HepG2 (cell line): ENCODE measurements around the gene ACTR1A. TPM values are rescaled to one million over a fixed set of nuclear protein-coding genes. Genes with fewer than 3 reads are reported as not detected.

Source experiments
- ATAC-seq: fragments of 200-7000 bp; cut with Tn5 transposase; 3 replicates; pipeline ENCODE4 v1.9.1; 2020; ENCODE audit warnings: mild to moderate bottlenecking, moderate library complexity
- Bru-seq: library from RNA; stranded (reverse); fragments of 400-500 nt; gene quantifications from one replicate; lab custom pipeline; 2021; lab: Mats Ljungman, UMichigan
- BruChase-seq, 2 experiments: library from RNA; stranded (reverse); fragments of 400-500 nt; gene quantifications; one replicate each; lab custom pipeline; 2021; lab: Mats Ljungman, UMichigan
- BruUV-seq: library from RNA; stranded (reverse); fragments of 400-500 nt; replicated peaks from 2 replicates; lab custom pipeline; 2021; lab: Mats Ljungman, UMichigan
- CTCF ChIA-PET: fragments of 300-600 bp; formaldehyde crosslinking; extraction: SDS; loops from one replicate; lab custom pipeline; 2021; ENCODE audit warnings: low total read pairs, inconsistent platforms, low intra/inter-chr PET ratio; lab: Yijun Ruan, JAX
- POLR2A ChIA-PET: fragments of 350-600 bp; sonication (Branson Sonifier 250); formaldehyde crosslinking; loops from one replicate; lab custom pipeline; 2020; ENCODE audit warnings: antibody characterized with exemption, inconsistent platforms; lab: Yijun Ruan, JAX
- DNase-seq: peaks from one replicate; pipeline ENCODE4 v3.0.0-alpha.2; 2015; ENCODE audit warnings: low spot score
- FAIRE-seq: peaks from 3 replicates; lab custom pipeline; 2011; peaks lifted over from hg19 to GRCh38; lab: Jason Lieb, UNC
- H2AFZ ChIP-seq: one replicate; pipeline ENCODE4 v1.6.1; 2011; ENCODE audit warnings: low read length, inconsistent platforms
- H3K27ac ChIP-seq: fragments of 300-600 bp; 3 replicates; pipeline ENCODE4 v1.8.0; 2011; ENCODE audit warnings: mixed run types, mild to moderate bottlenecking, mixed read lengths, low read length, inconsistent platforms; ENCODE audit not compliant: insufficient read depth; ENCODE audit errors: extremely low read length
- H3K27me3 ChIP-seq, 2 experiments: fragments of 200-600 bp in 1 of 2; 2 replicates in 1 of 2; 3 replicates in 1 of 2; pipeline versions ENCODE4 v1.6.0 to v1.8.0; 2011; ENCODE audit warnings: low read length in 2 of 2, mild to moderate bottlenecking in 2 of 2, moderate library complexity in 2 of 2, inconsistent platforms in 1 of 2; ENCODE audit not compliant: insufficient read depth in 2 of 2, control insufficient read depth in 1 of 2
- H3K36me3 ChIP-seq, 2 experiments: fragments of 200-600 bp in 1 of 2; replicated peaks in 1 of 2; 2 replicates in 1 of 2; 3 replicates in 1 of 2; pipeline versions ENCODE4 v1.5.1 to v1.8.0; 2011; ENCODE audit warnings: low read length in 2 of 2, inconsistent platforms in 1 of 2; ENCODE audit not compliant: insufficient read depth in 2 of 2, control insufficient read depth in 1 of 2
- H3K4me1 ChIP-seq: 2 replicates; pipeline ENCODE4 v1.5.1; 2012; ENCODE audit warnings: low read length, inconsistent platforms; ENCODE audit not compliant: insufficient read depth
- H3K4me2 ChIP-seq: 2 replicates; pipeline ENCODE4 v1.6.0; 2011; ENCODE audit warnings: low read depth, low read length, inconsistent platforms
- H3K4me3 ChIP-seq, 3 experiments: fragments of 200-600 bp in 1 of 3; sonication (generic), shearing (Covaris generic) in 1 of 3; replicated peaks in 1 of 3; 2 replicates each; pipeline ENCODE4 v1.5.1; 2011 to 2016; ENCODE audit warnings: low read length in 3 of 3, inconsistent platforms in 2 of 3, low read depth in 2 of 3, mild to moderate bottlenecking in 2 of 3, control low read depth in 1 of 3, mixed read lengths in 1 of 3; ENCODE audit not compliant: insufficient read depth in 1 of 3
- H3K79me2 ChIP-seq: one replicate; pipeline ENCODE4 v1.6.1; 2011; ENCODE audit warnings: low read length, inconsistent platforms; ENCODE audit not compliant: insufficient read depth
- H3K9ac ChIP-seq: 2 replicates; pipeline ENCODE4 v1.6.0; 2011; ENCODE audit warnings: mild to moderate bottlenecking, low read depth, low read length, inconsistent platforms; ENCODE audit not compliant: insufficient read depth
- H3K9me3 ChIP-seq: 2 replicates; pipeline ENCODE4 v1.5.1; 2012; ENCODE audit warnings: mild to moderate bottlenecking, low read length
- H4K20me1 ChIP-seq: 2 replicates; pipeline ENCODE4 v1.6.0; 2011; ENCODE audit warnings: inconsistent platforms, mild to moderate bottlenecking, low read length, moderate library complexity; ENCODE audit not compliant: insufficient read depth
- ATF4 ChIP-seq, 2 experiments: fragments of 450-650 bp in 1 of 2; sonication (generic) in 1 of 2; formaldehyde crosslinking; IDR thresholded peaks; 2 replicates each; pipeline versions ENCODE4 v1.5.0 to v1.8.0; 2020 to 2022; ENCODE audit warnings: mild to moderate bottlenecking in 1 of 2, missing genetic modification reagents in 1 of 2
- CBX1 ChIP-seq: IDR thresholded peaks from one replicate; pipeline ENCODE4 v1.6.1; 2016; ENCODE audit warnings: antibody characterized with exemption, low read depth
- CERS6 ChIP-seq: sonication (generic); formaldehyde crosslinking; IDR thresholded peaks from 2 replicates; pipeline ENCODE4 v1.5.0; 2020; ENCODE audit warnings: missing genetic modification reagents
- FOXK2 ChIP-seq: fragments of 450-650 bp; IDR thresholded peaks from 2 replicates; pipeline ENCODE4 v1.6.1; 2016
- IKZF4 ChIP-seq: sonication (generic); formaldehyde crosslinking; IDR thresholded peaks from 2 replicates; pipeline ENCODE4 v1.5.1; 2020; ENCODE audit warnings: borderline replicate concordance, mild to moderate bottlenecking, low read depth, missing genetic modification reagents; ENCODE audit errors: not compliant biosample characterization
- SIN3A ChIP-seq: IDR thresholded peaks from 2 replicates; pipeline ENCODE4 v1.6.1; 2011; ENCODE audit warnings: low read depth, mild to moderate bottlenecking, control low read depth, low read length, borderline replicate concordance
- SNAPC2 ChIP-seq: sonication (generic); formaldehyde crosslinking; IDR thresholded peaks from 2 replicates; pipeline ENCODE4 v1.8.1; 2022; ENCODE audit warnings: mild to moderate bottlenecking, missing genetic modification reagents
- ZFYVE20 ChIP-seq: sonication (generic); formaldehyde crosslinking; IDR thresholded peaks from 2 replicates; pipeline ENCODE4 v1.8.0; 2023; ENCODE audit warnings: low read depth, mild to moderate bottlenecking, moderate library complexity, missing genetic modification reagents, borderline replicate concordance
- ZIK1 ChIP-seq: sonication (generic); formaldehyde crosslinking; IDR thresholded peaks from 2 replicates; pipeline ENCODE4 v1.5.0; 2020; ENCODE audit warnings: mild to moderate bottlenecking, low read depth, missing genetic modification reagents, borderline replicate concordance
- ZNF484 ChIP-seq: sonication (generic); formaldehyde crosslinking; IDR thresholded peaks from 2 replicates; pipeline ENCODE4 v1.5.1; 2020; ENCODE audit warnings: mild to moderate bottlenecking, low read depth, missing genetic modification reagents, borderline replicate concordance
- WGBS: methylation state at CpG from one replicate; pipeline ENCODE4 v1.1.6; 2017; ENCODE audit warnings: low lambda C conversion rate; 5-methylcytosine and 5-hydroxymethylcytosine counted together
- in situ Hi-C: cut with HindIII; loops from 2 replicates; pipeline ENCODE4 v1.10.0; 2017; ENCODE audit warnings: low pct_unique_long_range_greater_than_20kb; ENCODE audit not compliant: extremely low pct_ligation_motif_present
- intact Hi-C: fragments of 100-400 bp; cut with micrococcal nuclease; formaldehyde crosslinking; loops from one replicate; pipeline ENCODE4 v1.10.0; 2022; ENCODE audit not compliant: unreplicated experiment
- long read RNA-seq, 2 experiments: library from RNA in 1 of 2; library from polyadenylated mRNA in 1 of 2; stranded (forward) in 1 of 2; unstranded in 1 of 2; transcript quantifications; one replicate each; pipeline ENCODE4 v2.0.0, GENCODE V29; 2019 to 2022
- polyA minus RNA-seq, 3 experiments: library from RNA; depleted of rRNA, polyadenylated mRNA; stranded (reverse); fragments of >200 nt; gene quantifications; 2 replicates each; pipeline ENCODE4 v1.2.3, GENCODE V29; 2011; ENCODE audit warnings: low replicate concordance in 1 of 3
- polyA plus RNA-seq, 8 experiments: library from polyadenylated mRNA; depleted of rRNA in 3 of 8; stranded (reverse) in 7 of 8; unstranded in 1 of 8; fragments of >200 nt; fragmentation: Illumina TruSeq in 4 of 8; extraction: Trizol in 4 of 8; gene quantifications; 2 replicates each; pipeline versions ENCODE4 v1.2.1 to v1.2.3, GENCODE V29; 2011 to 2016; ENCODE audit warnings: low read depth in 4 of 8, missing spikeins in 1 of 8, mixed read lengths in 1 of 8; ENCODE audit not compliant: insufficient read depth in 1 of 8
- total RNA-seq, 5 experiments: library from RNA; depleted of rRNA; stranded (reverse); fragments of >200 nt; fragmentation: Illumina TruSeq; extraction: Trizol; gene quantifications; 2 replicates each; pipeline ENCODE4 v1.2.3, GENCODE V29; 2016; ENCODE audit warnings: low read depth in 1 of 5
- TF ChIP-seq, protein P1 (sequence below): sonication (generic); formaldehyde crosslinking; IDR thresholded peaks from 2 replicates; pipeline ENCODE4 v1.9.0; 2022; ENCODE audit warnings: missing genetic modification reagents, mild to moderate bottlenecking, borderline replicate concordance

The ACTR1A gene
- total RNA-seq (2016; rRNA removed; fragmentation: Illumina TruSeq; extraction: Trizol) (62.8 and 69.4 TPM in 2 replicates), polyA plus RNA-seq (2011; rRNA removed) (59.6 and 75.9 TPM in 2 replicates), polyA minus RNA-seq (2011; rRNA and poly(A)+ RNA removed; ENCODE audit: low replicate concordance) (150 and 215 TPM in 2 replicates), Bru-seq, nascent RNA (percentile 65 among the genes with signal in this experiment), BruChase-seq, experiment 1, labeled RNA remaining after a 6-hour chase (percentile 79 among the genes with signal in this experiment), BruChase-seq, experiment 2, labeled RNA remaining after a 2-hour chase (percentile 72 among the genes with signal in this experiment)
- total RNA-seq (2016; cell fraction: cytosol; rRNA removed; fragmentation: Illumina TruSeq; extraction: Trizol; ENCODE audit: low read depth): 14.7 and 16.3 TPM in 2 replicates
- 63.0 and 73.2 TPM in 2 replicates for total RNA-seq (2016; cell fraction: insoluble cytoplasmic fraction; rRNA removed; fragmentation: Illumina TruSeq; extraction: Trizol)
- 32.7 and 37.9 TPM in 2 replicates for total RNA-seq (2016; cell fraction: membrane; rRNA removed; fragmentation: Illumina TruSeq; extraction: Trizol)
- total RNA-seq (2016; cell fraction: nucleus; rRNA removed; fragmentation: Illumina TruSeq; extraction: Trizol): 35.2 and 40.1 TPM in 2 replicates
- 51.7 and 56.1 TPM in 2 replicates for polyA plus RNA-seq (2011; cell fraction: cytosol; rRNA removed)
- polyA plus RNA-seq (2011; cell fraction: nucleus; rRNA removed): 46.8 and 55.9 TPM in 2 replicates
- polyA plus RNA-seq (2012): 33.3 and 42.9 TPM in 2 replicates
- polyA plus RNA-seq (2016; cell fraction: cytosol; fragmentation: Illumina TruSeq; extraction: Trizol; ENCODE audit: low read depth): 13.4 and 14.5 TPM in 2 replicates
- polyA plus RNA-seq (2016; cell fraction: insoluble cytoplasmic fraction; fragmentation: Illumina TruSeq; extraction: Trizol; ENCODE audit: low read depth): 64.8 and 71.3 TPM in 2 replicates
- polyA plus RNA-seq (2016; cell fraction: membrane; fragmentation: Illumina TruSeq; extraction: Trizol; ENCODE audit: low read depth): 24.6 and 24.8 TPM in 2 replicates
- polyA plus RNA-seq (2016; cell fraction: nucleus; fragmentation: Illumina TruSeq; extraction: Trizol; ENCODE audit: insufficient read depth, low read depth): 49.5 and 54.0 TPM in 2 replicates
- polyA minus RNA-seq (2011; cell fraction: cytosol; rRNA and poly(A)+ RNA removed): 37.5 and 44.2 TPM in 2 replicates
- 29.6 and 42.6 TPM in 2 replicates for polyA minus RNA-seq (2011; cell fraction: nucleus; rRNA and poly(A)+ RNA removed)
- long read RNA-seq, experiment 1, transcript ACTR1A-201 (11 exons, 2,829 nt): major isoform, 86 of 121 reads
- long read RNA-seq, experiment 1, partial matches to known transcripts: 6 of 121 reads
- long read RNA-seq, experiment 1, other reads (novel, unspliced or antisense): 27 of 121 reads
- long read RNA-seq, experiment 2, transcript ACTR1A-201 (11 exons, 2,829 nt): major isoform, 93 of 195 reads
- long read RNA-seq, experiment 2, partial matches to known transcripts: 19 of 195 reads
- long read RNA-seq, experiment 2, other reads (novel, unspliced or antisense): 79 of 195 reads

DNA sequence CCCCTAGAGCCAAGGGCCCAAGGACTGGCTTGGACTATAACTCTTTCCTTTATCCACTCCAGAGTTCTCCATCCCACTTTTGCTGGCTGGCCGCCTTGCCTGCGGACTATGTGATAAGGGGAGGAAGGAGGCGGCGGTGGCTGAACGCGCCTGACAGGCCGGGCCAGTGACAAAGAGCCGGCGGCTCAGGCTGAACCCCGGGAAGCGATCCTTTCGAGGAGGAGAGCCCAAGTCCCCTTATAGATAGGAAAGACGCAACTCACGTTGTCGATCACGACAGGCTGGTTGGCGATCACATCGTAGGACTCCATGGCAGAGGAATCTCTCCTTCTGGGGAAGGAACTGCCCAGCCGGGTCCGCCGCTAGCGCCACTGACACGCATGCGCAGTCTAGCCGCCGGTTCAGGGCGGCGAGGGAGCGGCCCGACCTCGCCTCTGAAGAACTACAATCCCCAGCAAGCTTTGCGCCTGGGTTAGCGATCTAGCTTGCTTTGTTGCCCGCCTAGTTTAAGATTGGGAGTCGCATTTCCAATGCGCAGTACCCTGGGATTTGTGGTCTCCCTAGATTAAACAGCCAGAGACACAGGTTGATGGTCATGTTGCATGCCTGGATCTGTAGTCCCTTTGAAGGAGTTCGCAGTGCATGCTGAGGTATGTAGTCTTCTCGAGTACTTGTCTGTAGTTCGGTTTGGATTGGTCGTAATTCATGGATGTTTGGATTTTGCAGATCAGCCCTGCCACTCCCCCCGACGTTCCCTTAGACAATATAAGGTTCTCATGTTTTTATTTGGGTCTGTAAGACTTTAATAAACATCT lies at the start of gene ACTR1A:
Gene ACTR1A (minus strand): TSS at position 376 of the 815 bp plus-strand sequence. CDS start 65 bp downstream, at position 311.
- Histone ChIP-seq H3K4me2 (peak within 1 kb of the TSS; percentile 92), H3K27ac (peak within 1 kb of the TSS; percentile 75), H3K27me3 (no peaks in the 10 kb centered on the region; a peak in 1 of 5 replicates), H3K79me2 (peaks cover 67% of the 10 kb centered on the region), H4K20me1 (peaks cover 3% of the 10 kb centered on the region; the same call in 1 of the 2 replicates), H3K9ac (peak within 1 kb of the TSS; percentile 92), H3K9me3 (no peaks in the 10 kb centered on the region), H3K4me1 (peaks cover 55% of the 10 kb centered on the region), H3K4me3 (peak within 1 kb of the TSS; percentile 91 to 95 (median 92)), H3K36me3 (peaks cover 2% of the 10 kb centered on the region in 2 experiments; a peak in 2 of 5 replicates), H2AFZ (peak within 1 kb of the TSS; percentile 73)
- ChIA-PET POLR2A (interaction anchor here (0.6 to 3.3 kb wide), 15 partner anchors 20 to 257 kb away, joined by 3 to 22 read pairs (median 4); partner anchors contain the start of genes C10orf95, CUEDC2 and GBF1), CTCF (interaction anchor here (2.1 kb wide), 1 partner anchor 81 kb away, joined by 9 read pairs; no protein-coding TSS in a partner anchor)
- intact Hi-C loops: loop anchor here (2.0 to 10.0 kb wide), 5 partner anchors 80 to 688 kb away; partner anchors contain the start of gene OGA
- in situ Hi-C loops: loop anchor here (5.0 kb wide), 1 partner anchor 80 kb away; no protein-coding TSS in a partner anchor
- FAIRE-seq (peak; percentile 100), DNase-seq (peak; percentile 100), ATAC-seq (peak; percentile 87)
- no TSS peak for BruUV-seq
- 1% methylated on average over 21 of the region's 42 CpGs for WGBS
- no peak for TF ChIP-seq IKZF4 (CRISPR knock-in tag)
- TF ChIP-seq ZIK1 (CRISPR knock-in tag): no peak
- TF ChIP-seq ZFYVE20 (CRISPR knock-in tag): no peak
- 0 out of 2 replicates have a peak, but pooled peaks have one; percentile 45 for TF ChIP-seq SNAPC2 (CRISPR knock-in tag)
- TF ChIP-seq ATF4 (CRISPR knock-in tag; IDR thresholded peaks at IDR 0.05): peak in 1 of 2 experiments; percentile 32; a peak in 1 of 4 replicates
- no peak for TF ChIP-seq ZNF484
- TF ChIP-seq CBX1: no peak
- peak; percentile 59; the same call in 1 of the 2 replicates for TF ChIP-seq FOXK2
- TF ChIP-seq, protein P1, sequence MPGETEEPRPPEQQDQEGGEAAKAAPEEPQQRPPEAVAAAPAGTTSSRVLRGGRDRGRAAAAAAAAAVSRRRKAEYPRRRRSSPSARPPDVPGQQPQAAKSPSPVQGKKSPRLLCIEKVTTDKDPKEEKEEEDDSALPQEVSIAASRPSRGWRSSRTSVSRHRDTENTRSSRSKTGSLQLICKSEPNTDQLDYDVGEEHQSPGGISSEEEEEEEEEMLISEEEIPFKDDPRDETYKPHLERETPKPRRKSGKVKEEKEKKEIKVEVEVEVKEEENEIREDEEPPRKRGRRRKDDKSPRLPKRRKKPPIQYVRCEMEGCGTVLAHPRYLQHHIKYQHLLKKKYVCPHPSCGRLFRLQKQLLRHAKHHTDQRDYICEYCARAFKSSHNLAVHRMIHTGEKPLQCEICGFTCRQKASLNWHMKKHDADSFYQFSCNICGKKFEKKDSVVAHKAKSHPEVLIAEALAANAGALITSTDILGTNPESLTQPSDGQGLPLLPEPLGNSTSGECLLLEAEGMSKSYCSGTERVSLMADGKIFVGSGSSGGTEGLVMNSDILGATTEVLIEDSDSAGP (CRISPR knock-in tag): peak; percentile 64; the same call in 1 of the 2 replicates
- TF ChIP-seq SIN3A: peak; percentile 53; the same call in 1 of the 2 replicates
- no peak for TF ChIP-seq CERS6 (CRISPR knock-in tag)
